Suprapubic skin (tissue), 3 donors: ENCODE results near the gene C14orf132.

Experiments
- POLR2A ChIP-seq, 2 donors: fragments of 450-650 bp; IDR thresholded peaks; one replicate each; pipeline ENCODE4 v1.6.1; 2017; ENCODE audit warnings: antibody characterized with exemption in 2 of 2, mild to moderate bottlenecking in 2 of 2, moderate library complexity in 2 of 2
- TF ChIP-seq, protein P1 (sequence below), 2 donors: fragments of 200-600 bp in 1 of 2; fragments of 450-650 bp in 1 of 2; sonication (generic) in 1 of 2; IDR thresholded peaks; one replicate each; pipeline ENCODE4 v1.5.1; 2016 to 2019; ENCODE audit warnings: antibody characterized with exemption in 2 of 2, mild to moderate bottlenecking in 1 of 2, moderate library complexity in 1 of 2

DNA sequence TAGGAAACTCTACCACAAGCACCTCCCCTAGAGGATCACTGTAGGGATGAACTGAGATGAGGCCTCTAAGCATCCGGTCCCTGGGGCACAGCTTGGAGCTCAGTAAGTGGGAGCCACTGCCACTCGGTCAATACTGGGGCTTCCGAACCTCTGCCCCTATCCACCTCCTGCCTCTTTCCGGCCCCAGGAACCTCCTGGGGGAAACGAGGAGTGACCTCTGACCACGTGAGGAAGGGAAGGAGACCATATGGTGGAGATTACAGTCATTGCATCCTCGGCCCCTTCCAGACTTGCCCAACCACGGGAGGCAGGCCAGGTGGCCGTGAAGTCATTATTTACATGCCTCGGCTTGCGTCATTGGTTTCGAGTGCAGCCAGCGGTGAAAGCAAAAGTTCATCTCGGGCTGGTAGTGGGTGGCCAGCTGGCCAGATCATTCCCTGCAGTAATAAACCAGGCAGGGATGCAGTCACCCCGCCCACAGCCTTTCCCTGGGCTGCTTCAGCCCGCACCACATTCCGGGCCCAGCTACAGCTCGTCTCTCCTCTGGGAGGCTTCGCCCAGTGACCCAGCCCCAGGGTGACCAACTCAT is 65.4 kb downstream of the C14orf132 start:
- TF ChIP-seq, protein P1, sequence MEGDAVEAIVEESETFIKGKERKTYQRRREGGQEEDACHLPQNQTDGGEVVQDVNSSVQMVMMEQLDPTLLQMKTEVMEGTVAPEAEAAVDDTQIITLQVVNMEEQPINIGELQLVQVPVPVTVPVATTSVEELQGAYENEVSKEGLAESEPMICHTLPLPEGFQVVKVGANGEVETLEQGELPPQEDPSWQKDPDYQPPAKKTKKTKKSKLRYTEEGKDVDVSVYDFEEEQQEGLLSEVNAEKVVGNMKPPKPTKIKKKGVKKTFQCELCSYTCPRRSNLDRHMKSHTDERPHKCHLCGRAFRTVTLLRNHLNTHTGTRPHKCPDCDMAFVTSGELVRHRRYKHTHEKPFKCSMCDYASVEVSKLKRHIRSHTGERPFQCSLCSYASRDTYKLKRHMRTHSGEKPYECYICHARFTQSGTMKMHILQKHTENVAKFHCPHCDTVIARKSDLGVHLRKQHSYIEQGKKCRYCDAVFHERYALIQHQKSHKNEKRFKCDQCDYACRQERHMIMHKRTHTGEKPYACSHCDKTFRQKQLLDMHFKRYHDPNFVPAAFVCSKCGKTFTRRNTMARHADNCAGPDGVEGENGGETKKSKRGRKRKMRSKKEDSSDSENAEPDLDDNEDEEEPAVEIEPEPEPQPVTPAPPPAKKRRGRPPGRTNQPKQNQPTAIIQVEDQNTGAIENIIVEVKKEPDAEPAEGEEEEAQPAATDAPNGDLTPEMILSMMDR (IDR thresholded peaks at IDR 0.05), result no peak
- no peak for TF ChIP-seq POLR2A (IDR thresholded peaks at IDR 0.05)
